ENCODE data around the gene TMEM82. TPM values are rescaled to one million over a fixed set of nuclear protein-coding genes. Genes with fewer than 3 reads are reported as not detected.

The TMEM82 gene
- polyA plus RNA-seq, 1 donor (not counting 4 experiments of a cell fraction or from before 2014, with no cell fraction given), result not detected

DNA sequence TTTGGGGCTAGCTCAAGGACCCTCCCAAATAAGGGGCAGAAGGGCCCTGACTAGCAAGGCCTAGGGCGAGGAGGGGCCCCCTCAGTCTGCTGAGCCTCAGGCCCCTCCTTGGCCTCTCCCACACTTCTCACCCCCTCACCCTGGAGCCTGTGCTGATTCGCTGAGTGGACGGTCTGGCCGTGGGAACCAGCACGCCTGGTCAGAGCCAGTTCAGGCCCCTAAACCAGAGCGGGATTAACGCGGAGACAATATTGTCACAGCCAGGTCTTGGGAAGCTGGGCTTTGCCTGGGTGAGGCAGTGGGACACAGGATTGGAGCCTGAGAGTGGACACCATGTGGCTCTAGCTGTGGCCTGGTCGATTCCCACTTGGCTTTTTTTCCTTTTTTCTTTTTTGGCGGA lies 11.5 kb downstream of the TMEM82 start:
- no peak overlapping the region for H3K4me3 ChIP-seq (ENCODE audit: control insufficient read depth in 2 of 3, extremely low read depth in 1 of 3, insufficient read depth in 2 of 3, low read depth in 1 of 3, low read length in 3 of 3)
- H3K4me1 ChIP-seq (ENCODE audit: control insufficient read depth, extremely low read depth, insufficient read depth, low read length), result peaks cover 16% of the 10 kb centered on the region
- no peaks in the 10 kb centered on the region for H3K9me3 ChIP-seq (ENCODE audit: control insufficient read depth, low read depth, low read length)
- H3K4me2 ChIP-seq (ENCODE audit: control insufficient read depth, extremely low read depth, insufficient read depth, low read depth, low read length), result no peak overlapping the region
- no peak for DNase-seq (ENCODE audit: low read depth, low spot score)
- no peaks in the 10 kb centered on the region for H4K20me1 ChIP-seq (ENCODE audit: control insufficient read depth, extremely low read depth, insufficient read depth, low read length)
- H3K9me1 ChIP-seq (ENCODE audit: control insufficient read depth, extremely low read depth, insufficient read depth, low read length), result no peaks in the 10 kb centered on the region
- no peak overlapping the region for H3K9ac ChIP-seq (ENCODE audit: control insufficient read depth, extremely low read depth, insufficient read depth, low read length)
- TF ChIP-seq EZH2 (IDR thresholded peaks at IDR 0.05; ENCODE audit: low read length), result no peak
- TF ChIP-seq, protein P1, sequence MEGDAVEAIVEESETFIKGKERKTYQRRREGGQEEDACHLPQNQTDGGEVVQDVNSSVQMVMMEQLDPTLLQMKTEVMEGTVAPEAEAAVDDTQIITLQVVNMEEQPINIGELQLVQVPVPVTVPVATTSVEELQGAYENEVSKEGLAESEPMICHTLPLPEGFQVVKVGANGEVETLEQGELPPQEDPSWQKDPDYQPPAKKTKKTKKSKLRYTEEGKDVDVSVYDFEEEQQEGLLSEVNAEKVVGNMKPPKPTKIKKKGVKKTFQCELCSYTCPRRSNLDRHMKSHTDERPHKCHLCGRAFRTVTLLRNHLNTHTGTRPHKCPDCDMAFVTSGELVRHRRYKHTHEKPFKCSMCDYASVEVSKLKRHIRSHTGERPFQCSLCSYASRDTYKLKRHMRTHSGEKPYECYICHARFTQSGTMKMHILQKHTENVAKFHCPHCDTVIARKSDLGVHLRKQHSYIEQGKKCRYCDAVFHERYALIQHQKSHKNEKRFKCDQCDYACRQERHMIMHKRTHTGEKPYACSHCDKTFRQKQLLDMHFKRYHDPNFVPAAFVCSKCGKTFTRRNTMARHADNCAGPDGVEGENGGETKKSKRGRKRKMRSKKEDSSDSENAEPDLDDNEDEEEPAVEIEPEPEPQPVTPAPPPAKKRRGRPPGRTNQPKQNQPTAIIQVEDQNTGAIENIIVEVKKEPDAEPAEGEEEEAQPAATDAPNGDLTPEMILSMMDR (optimal IDR thresholded peaks at IDR 0.05 in 1 of 3, IDR thresholded peaks at IDR 0.05 in 1 of 3, conservative IDR thresholded peaks at IDR 0.05 in 1 of 3; ENCODE audit: extremely low read depth in 1 of 3, insufficient read depth in 2 of 3, low read length in 3 of 3), result no peak
- H2AFZ ChIP-seq (ENCODE audit: control insufficient read depth, low read length), result no peak overlapping the region
- FAIRE-seq, result no peak
- dilution Hi-C loops (cut with MboI; ENCODE audit: extremely low pct_ligation_motif_present, low sequenced_read_pairs), result no loop called here
- H3K36me3 ChIP-seq (ENCODE audit: control insufficient read depth in 2 of 2, extremely low read depth in 1 of 2, insufficient read depth in 2 of 2, low read length in 2 of 2), result no peaks in the 10 kb centered on the region
- no peak overlapping the region for H3K27ac ChIP-seq (ENCODE audit: control insufficient read depth, insufficient read depth, low read length)
- no peaks in the 10 kb centered on the region for H3K27me3 ChIP-seq (ENCODE audit: control insufficient read depth, extremely low read depth, insufficient read depth, low read length)
- peaks cover under 1% of the 10 kb centered on the region for H3K79me2 ChIP-seq (ENCODE audit: control insufficient read depth, insufficient read depth, low read length)

DNA sequence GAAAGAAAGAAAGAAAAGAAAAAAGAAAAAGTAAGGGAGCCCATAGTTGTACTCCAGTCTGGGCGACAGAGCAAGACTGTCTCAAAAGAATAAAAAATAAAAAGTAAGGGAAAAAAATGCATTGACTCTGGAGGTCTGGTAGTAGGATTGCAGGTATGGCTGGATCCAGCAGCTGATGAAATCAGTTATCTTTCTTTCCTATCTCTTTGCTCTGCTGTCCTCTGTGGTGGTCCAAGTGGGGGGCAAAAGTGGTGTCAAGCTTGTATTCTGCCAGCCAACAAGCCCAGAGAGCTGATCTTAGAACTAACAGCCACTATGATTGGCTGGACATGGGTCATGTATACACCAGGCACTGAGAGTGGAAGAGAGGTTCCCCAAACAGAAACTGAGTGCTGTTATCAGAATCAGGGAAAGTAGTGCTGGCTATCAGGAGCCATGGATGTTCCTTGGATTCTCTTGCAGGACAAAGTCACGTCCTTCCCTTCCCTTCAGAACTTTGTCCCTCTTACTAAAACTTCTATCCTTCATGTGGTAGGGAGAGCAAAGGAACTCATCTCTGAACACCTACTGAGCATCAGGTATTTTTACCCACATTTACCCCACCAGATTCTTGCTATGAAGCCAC lies 12.8 kb downstream of the TMEM82 start:
- H3K27me3 ChIP-seq (ENCODE audit: control insufficient read depth, extremely low read depth, insufficient read depth, low read length), result no peaks in the 10 kb centered on the region
- H4K20me1 ChIP-seq (ENCODE audit: control insufficient read depth, extremely low read depth, insufficient read depth, low read length), result no peaks in the 10 kb centered on the region
- H3K9ac ChIP-seq (ENCODE audit: control insufficient read depth, extremely low read depth, insufficient read depth, low read length), result no peak overlapping the region
- dilution Hi-C loops (cut with MboI; ENCODE audit: extremely low pct_ligation_motif_present, low sequenced_read_pairs), result no loop called here
- DNase-seq (ENCODE audit: low read depth, low spot score), result no peak
- H3K36me3 ChIP-seq (ENCODE audit: control insufficient read depth in 2 of 2, extremely low read depth in 1 of 2, insufficient read depth in 2 of 2, low read length in 2 of 2), result no peaks in the 10 kb centered on the region
- H2AFZ ChIP-seq (ENCODE audit: control insufficient read depth, low read length), result no peak overlapping the region
- no peak overlapping the region for H3K4me3 ChIP-seq (ENCODE audit: control insufficient read depth in 2 of 3, extremely low read depth in 1 of 3, insufficient read depth in 2 of 3, low read depth in 1 of 3, low read length in 3 of 3)
- no peak for FAIRE-seq
- H3K9me1 ChIP-seq (ENCODE audit: control insufficient read depth, extremely low read depth, insufficient read depth, low read length), result no peaks in the 10 kb centered on the region
- peaks cover 19% of the 10 kb centered on the region for H3K4me1 ChIP-seq (ENCODE audit: control insufficient read depth, extremely low read depth, insufficient read depth, low read length)
- H3K4me2 ChIP-seq (ENCODE audit: control insufficient read depth, extremely low read depth, insufficient read depth, low read depth, low read length), result no peak overlapping the region
- TF ChIP-seq, protein P1 (optimal IDR thresholded peaks at IDR 0.05 in 1 of 3, IDR thresholded peaks at IDR 0.05 in 1 of 3, conservative IDR thresholded peaks at IDR 0.05 in 1 of 3; ENCODE audit: extremely low read depth in 1 of 3, insufficient read depth in 2 of 3, low read length in 3 of 3), result no peak
- no peak for TF ChIP-seq EZH2 (IDR thresholded peaks at IDR 0.05; ENCODE audit: low read length)
- H3K9me3 ChIP-seq (ENCODE audit: control insufficient read depth, low read depth, low read length), result no peaks in the 10 kb centered on the region
- H3K79me2 ChIP-seq (ENCODE audit: control insufficient read depth, insufficient read depth, low read length), result peaks cover 14% of the 10 kb centered on the region
- no peak overlapping the region for H3K27ac ChIP-seq (ENCODE audit: control insufficient read depth, insufficient read depth, low read length)

Data from keratinocyte (primary cell).